Stimulated activated CD4-positive, alpha-beta T cell treated with anti-CD3 and anti-CD28 coated beads, Interleukin-1b, Interleukin-23, amount 100 ng/mL, for 1 hour (primary cell): Measurements from ENCODE around the gene L3MBTL4.
"Not testable (repeated sequence)": the region's sequence is repeated elsewhere in the genome, so short reads cannot be mapped to it uniquely, and the experiment has no call there.

ENCODE experiments used
- DNase-seq, 2 donors: peaks; one replicate each; pipeline ENCODE4 v3.0.0-alpha.2; 2020; ENCODE audit warnings: low read depth in 2 of 2

The L3MBTL4 gene

DNA sequence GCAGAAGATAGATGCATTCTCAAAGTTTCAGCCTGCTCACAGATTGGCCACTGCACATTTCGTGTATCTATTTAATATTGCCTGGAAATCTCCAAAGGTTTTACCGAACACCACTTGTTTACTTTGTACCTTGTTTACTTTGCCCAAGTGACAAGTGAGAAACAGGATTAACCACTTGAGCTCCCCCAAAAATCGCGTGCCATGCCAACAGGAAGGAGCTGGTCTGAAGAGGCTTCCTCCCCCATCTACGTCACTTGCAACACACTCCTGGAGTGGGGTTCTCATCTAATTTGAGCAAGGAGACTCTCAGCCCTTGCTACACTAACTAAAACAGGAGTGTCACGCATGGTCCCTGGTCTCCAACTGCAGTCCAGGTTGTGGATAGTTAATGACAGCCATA is 306.9 kb downstream of the L3MBTL4 start:
- DNase-seq, result no peak

DNA sequence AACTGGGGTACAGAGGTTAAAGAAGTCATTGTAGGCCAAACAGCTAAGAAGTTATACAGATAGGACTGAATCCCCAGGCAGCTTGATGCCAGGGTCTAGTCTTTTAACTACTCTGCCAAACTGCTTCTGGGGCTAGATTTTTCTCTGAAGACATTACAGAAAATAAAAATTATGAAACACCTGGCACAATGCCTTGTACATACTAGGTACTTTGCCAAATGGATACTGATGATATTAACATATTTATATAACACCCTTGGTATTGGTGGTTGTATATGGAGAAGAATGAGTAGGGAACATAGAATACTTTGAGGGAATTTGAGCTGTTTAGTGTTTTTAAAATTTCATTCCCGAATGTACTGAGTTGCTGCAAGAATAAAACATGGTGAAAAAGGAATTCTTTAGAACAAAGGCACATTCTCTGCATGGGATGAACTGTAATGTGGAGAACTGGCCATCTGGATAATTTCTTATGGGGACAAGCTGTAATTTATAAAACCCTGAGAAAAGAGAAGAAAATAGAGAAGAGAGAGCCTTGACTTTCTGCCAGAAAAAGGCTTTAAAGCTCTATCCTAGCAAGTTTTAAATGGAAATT is 308.5 kb downstream of the L3MBTL4 start:
- no peak for DNase-seq

DNA sequence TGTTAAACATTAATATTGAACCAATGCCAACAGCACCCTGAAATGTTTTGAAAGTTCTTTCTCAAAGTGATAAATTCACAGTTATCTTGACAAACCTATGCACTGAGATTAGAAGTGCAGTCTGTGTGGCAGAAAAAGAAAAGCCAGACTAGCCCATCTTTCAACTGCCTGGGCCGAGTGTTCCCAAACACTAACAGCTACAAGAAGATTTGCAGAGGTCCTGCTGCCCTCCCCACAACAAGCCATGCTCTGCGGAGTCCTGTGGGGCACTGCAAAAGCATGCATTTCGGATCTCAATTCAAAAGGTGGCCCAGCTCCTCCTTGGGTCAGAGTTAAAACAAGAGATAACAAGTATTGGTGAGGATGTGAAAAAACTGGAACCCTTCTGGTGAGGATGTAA is 311.0 kb downstream of the L3MBTL4 start:
- DNase-seq, result no peak

DNA sequence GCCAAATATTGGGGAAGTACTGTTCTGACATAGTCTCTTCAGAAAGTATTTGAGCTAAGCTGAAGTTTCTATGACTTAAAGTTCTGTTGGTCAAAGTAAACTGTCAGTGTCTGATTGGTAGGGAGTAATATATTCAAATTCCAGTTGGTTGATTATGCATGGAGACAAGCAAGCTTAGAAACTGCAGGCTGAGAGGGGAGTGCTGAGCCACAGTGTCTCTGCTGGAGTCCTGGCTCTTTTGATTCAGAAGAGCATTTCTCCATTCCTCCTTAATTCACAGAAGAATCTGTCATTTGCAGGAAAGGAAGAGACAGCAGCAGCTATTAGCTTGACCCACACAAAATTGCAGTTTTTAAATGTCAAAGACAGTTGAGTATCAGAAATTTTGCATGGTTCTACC is 318.0 kb downstream of the L3MBTL4 start:
- DNase-seq, result no peak

DNA sequence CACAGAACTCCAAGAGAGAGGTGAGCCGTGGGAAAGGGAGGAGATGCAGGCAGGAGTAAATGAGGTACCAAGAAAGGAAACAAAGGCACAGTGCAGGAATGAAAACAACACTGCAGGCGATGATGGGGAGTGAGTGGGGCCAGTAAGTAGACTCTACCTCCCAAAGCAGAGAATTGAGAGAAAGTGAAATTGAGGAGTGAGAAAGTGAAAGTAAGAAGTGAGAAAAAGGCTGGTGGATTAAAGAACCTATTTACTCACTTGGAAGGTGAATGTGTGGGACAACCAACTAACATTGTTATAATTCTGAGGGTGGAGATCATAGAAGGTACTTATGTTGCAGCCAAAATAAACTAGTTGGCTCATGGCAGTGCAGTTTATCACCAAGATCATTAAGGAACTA is 326.3 kb downstream of the L3MBTL4 start:
- DNase-seq, result no peak

DNA sequence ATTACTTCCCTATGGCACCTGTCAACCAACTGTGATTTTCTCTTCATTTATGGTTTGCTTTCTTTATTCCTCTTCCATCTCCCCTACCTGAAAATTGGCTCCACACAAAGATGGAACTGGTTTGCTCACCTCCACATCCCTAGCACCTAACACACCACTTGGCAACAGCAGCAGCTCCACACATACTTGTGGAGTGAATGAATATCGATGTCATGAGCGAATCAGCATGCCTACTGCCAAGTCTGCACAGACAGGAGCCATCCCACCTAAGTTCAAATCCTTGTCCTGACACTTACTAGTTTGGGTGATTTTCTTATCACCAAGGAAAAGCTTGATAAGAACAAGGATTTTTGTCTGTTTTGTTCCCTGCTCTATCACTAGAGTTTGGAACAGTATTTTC is 328.0 kb downstream of the L3MBTL4 start:
- DNase-seq, result no peak

DNA sequence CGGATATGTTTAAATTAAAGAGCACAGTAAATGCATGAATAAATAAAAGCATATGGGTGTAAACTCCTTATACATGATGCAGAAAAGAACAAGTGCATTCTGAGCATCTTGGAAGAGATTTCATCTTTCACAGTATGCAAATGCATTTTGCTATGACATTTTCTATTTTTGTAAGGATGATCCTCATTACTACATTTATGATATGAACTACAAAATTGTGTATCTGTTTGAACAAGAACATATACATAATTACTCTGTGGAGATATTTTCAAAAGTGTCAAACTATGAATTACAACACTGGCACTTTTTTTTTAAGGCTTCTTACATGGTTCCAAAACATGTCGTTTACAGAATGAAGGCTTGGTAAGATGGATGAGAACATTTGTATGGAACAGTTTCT is 335.3 kb downstream of the L3MBTL4 start:
- DNase-seq, result no peak

DNA sequence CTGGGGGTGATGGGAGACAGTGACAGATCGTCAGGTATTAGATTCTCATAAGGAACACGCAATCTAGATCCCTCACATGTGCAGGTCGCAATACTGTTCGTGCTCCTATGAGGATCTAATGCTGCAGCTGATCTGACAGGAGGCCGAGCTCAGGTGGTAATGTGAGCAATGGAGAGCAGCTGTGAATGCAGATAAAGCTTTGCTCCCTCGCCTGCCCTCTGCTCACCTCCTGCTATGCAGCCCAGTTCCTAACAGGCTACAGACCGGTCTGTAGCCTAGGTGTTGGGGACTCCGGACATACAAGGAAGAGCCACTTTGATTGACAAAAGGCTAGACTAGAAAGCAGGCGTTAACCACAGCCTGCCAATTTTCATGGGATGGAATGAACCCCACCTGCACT is 335.8 kb downstream of the L3MBTL4 start:
- no peak for DNase-seq

DNA sequence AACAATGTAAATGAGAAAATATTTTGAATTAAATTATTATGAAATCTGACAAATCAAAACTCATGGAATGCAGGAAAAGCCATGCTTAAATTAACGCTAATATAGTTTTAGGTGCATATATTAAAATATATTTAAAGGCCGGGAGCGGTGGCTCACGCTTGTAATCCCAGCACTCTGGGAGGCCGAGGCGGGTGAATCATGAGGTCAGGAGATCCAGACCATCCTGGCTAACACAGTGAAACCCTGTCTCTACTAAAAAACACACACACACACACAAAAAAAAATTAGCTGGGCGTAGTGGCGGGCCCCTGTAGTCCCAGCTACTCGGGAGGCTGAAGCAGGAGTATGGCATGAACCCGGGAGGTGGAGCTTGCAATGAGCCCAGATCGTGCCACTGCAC is 342.3 kb downstream of the L3MBTL4 start:
- DNase-seq, result not testable (repeated sequence)

DNA sequence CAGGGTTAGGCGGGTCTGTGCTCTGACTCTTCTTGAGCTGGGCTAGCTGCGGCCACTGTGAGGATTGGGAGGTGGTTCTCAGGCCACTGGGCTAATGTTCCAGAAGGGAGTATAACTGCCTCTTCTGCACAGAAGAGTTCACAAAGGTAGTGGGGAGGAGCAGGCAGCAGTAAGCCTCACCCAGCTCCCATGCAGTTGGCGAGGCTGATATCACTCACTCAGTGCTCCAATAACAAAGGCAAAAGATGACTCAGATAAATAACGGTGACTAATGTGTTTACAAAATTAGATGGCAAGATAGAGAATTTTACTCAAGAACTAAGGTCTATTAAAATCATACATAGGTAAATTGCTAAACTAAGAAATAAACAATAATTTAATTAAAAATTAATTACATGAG is 345.2 kb downstream of the L3MBTL4 start:
- no peak for DNase-seq

DNA sequence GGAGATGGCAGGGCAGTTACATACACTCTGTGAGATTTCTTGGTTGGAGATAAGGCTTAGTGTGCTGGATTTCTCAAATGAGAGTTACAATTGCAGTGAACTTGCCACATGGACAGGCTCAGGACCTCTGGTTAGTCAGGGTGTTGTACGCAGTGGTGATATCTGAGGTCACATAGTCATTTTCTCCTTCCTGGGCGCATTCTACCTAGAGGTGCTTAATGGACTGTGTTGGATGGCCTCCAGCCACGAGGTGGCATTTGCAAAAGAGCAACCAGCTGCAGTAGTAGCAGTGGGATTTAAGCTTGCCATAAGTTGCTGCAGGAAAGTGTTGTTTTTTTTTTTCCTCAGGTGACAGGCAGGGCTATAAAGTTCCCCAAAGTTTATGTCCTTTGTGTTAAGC is 345.6 kb downstream of the L3MBTL4 start:
- no peak for DNase-seq

DNA sequence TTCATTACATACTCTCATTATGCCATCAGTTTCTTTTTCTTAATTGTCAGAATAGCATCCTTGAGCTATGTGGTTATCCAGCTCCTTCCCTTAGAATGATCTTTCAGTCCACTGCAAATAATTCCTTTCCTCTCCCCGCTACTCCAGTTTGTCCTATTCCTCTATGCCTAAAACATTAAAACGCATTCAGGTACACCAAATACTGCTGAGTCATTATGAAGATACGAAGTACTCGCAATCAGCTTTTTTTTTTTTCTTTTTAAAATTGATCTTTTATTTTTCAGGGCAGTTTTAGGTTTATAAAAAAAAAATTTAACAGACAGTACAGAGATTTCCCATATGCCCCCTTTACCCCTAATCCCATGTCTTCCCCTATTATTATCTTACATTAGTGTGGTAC is 354.6 kb downstream of the L3MBTL4 start:
- no peak for DNase-seq

DNA sequence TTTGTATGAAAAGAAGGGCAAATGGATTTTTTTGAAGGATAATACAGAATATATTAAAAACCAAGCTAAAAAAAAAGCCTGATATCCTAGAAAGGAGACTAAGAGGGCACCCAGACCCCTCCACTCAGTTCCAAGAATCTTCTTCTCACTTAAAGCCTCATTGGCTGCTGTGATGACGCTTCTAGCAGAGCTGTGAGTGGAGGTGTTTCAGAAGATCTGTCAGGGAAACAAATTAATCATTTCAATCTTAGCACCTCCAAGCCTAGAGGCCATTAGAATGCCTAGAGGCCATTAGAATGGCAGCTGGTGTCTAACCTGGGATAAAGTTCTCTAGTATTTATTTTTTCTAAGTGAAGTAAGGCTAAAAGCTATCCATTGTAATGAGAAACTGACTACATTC is 355.2 kb downstream of the L3MBTL4 start:
- DNase-seq, result no peak

DNA sequence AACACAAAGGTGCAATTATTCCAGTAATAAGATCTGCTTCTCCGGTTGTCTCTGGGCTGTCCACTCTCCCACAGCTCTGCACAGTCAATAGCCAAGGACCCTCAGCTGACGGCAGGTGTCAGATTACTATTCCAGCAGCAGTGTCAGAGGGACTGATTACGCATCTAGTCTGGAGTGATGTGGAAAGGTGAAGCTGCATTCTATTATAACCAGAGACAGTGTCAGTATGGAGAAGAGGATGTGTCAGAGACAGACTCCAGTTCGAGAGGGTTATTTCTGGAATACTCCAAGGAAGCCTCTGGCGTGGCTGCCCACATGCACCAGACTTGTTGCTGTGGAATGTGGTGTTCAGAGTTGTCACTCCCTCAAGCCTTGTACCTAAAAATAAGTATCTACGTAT is 355.8 kb downstream of the L3MBTL4 start:
- no peak for DNase-seq

DNA sequence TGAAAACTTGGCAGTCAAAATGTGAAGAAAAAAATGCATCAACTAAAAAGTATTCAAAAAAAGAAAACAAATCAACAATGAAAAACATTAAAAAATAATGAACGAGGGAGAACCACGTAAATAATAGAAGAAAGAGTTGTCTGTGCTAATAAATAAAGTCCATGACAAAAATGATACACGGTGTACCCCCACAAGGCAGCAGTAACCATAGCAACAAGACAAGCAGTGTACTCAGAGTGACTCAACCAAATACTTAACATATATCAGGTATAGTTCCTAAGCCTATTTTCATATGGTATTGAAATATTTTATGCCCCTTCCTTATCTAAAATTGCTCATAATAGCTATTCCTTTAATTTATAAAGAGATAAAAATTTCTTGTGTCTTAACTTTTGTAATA is 357.1 kb downstream of the L3MBTL4 start:
- DNase-seq, result no peak

DNA sequence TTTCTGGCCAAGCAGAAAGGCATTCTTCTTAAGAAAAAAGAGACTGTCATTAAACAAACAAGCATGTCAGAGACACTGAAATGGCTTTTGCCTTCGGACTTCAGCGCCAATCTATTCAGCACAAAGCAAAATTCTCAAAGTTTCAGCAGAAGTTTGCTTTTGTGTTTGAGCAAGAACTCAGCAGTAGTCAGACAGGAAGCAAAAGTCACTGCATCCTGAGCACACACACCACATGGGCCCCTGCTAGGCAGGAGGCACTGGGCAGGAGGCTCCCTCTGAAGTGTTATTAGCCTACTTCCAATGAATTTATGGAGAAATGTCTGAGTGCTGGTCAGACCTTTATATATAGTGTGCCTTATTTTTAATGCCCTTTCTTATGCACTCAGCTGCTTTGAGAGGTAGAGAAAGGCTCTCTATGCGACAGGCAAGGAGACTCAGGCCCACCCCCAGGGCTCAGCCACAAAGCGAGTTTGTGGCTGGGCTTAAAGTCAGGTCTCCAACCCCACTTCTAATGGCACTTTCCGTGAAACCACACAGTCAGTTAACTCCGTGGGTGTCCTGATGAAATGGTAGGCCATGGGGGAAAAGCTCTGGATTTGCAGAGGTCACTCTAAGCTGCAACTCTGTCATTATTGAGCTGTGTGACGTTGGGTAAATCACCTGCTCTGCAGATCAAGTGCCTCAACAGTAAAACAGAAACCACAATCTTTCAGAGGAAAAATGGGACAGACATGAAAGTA is 358.4 kb downstream of the L3MBTL4 start:
- no peak for DNase-seq

DNA sequence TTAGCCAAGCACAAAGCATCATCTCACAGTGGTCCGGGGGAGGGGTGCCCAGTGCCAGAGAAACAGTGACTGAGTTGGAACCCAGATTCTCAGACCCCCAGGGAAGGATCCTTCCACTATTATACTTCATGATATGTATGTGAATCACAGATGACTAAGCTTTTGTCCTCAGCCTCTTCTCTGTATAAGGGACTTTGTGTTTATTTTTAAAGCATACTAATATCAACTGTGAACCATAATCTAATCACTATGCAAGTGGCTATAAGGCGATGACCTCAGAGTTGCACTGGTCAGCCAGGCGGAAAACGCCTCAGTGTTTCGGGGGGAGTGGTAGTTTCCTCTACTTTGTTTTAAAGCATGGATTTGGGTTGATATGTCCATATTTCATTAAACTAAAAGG is 359.0 kb downstream of the L3MBTL4 start:
- no peak for DNase-seq

DNA sequence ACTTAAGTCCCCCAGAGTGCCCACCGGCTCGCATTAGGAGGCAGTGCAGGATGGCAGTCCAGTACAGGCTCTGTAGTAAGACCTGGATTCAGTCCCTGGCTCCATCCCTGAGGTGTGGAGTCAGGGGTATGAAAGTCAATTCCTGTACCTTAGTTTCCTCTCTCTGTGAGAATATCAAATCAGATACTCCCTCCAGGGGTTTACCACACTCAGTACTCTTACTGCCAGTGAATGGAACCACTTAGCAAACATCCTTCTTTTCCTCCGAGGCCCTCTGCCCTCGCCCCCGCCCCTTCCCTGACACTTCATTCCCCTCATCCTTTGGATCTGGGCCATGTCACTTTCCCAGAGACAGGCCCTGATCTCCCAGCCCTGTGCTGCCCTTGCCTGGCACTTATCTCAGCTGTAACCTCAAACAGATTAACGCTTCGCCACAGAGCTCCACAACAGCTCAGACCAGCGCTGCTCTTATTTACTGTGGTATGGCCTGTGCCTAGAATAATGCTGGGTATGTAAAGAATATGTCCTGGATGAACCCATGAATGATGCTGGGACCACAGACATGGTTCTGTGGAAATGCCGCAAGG is 360.4 kb downstream of the L3MBTL4 start:
- DNase-seq, result no peak

DNA sequence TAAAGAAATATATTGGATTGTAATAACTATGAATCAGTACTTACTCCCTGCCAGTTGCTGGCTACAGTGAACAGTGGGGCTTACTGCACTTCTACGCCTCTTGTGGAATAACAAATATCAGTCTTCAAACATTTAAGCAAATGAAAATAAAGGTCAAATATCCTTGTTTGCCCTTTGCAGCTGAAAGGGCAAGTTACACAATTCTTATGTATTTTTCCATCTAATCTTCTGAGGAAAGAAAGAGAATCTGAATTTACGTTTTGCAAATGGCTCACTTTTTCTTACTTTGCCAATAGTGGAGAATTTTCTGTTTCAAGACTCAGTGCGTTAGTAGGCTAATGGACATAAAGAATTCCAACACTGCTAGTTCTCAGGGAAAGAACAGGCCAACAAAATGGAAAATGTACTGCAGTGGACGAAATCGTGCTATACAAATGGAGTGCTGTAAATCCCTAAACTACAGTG is 362.2 kb downstream of the L3MBTL4 start:
- no peak for DNase-seq

DNA sequence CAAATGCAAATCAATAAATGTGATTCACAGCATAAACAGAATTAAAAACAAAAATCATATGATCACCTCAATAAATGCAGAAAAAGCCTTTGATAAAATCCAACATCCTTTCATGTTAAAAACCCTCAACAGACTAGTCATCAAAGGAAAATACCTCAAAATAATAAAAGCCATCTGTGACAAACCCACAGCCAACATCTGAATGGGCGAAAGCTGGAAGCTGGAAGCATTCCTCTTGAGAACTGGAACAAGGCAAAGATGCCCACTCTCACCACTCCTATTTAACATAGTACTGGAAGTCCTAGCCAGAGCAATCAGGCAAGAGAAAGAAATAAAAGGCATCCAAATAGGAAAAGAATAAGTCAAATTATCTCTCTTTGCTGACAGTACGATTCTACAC is 367.1 kb downstream of the L3MBTL4 start:
- DNase-seq, result not testable (repeated sequence)

DNA sequence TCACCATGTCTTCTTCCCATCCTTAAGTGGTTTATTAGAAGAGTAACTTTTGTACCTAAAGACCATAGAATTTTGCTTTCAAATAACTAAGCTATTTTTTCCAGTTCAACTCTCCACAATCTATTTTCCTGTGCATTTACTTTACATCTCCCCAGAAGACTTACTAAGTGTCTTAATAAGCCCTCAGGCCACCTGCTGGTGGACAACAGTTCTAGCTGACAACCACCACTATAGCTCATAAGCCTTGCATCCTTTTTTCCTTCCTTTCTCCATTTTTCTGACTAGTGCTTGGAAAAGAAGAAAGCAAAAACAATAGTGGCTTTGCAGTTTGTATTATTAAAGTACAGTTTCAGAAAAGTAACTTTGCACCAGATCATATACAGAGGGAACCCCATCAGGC is 369.9 kb downstream of the L3MBTL4 start:
- DNase-seq, result no peak

DNA sequence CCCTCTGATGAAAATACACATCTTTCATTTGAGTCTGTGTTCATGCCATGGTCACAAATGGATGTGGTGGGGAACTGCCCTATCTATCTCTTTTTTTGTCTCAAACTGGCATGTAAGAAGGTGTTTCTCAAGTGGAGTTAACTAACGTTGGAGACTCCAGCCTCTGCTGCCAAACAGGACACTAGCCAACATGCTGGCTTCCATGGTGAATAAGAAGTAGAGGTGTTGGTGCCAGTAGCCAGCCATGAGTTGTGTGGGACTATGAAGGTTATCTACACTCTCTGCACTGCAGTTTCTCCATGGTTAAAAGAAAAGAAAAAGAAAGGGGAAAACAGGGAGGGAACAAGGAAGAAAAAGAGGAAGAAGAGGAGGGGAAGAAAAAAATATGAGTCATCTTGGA is 370.4 kb downstream of the L3MBTL4 start:
- no peak for DNase-seq

DNA sequence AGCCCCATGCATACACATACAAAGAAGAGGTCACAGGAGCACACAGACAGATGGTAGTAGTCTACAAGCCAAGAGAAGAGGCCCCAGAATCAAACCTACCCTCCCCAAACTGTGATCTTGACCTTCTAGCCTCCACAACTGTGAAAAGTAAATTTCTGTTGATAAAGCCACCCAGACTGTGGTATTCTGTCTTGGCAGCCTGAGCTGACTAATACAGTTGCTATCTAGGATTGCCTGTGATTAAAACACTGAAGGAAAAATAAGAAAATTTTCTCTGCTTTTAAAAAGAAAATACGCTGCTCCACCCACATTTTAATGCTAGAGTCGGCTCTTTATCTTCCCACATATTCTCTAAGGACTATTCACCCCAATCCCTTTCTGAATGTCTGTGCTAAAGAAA is 375.7 kb downstream of the L3MBTL4 start:
- no peak for DNase-seq
